Activated CD4-positive, alpha-beta memory T cell treated with anti-CD3 and anti-CD28 coated beads for 36 hours (primary cell): Measurements from ENCODE around the gene ADGRG6. TPM values are rescaled to one million over a fixed set of nuclear protein-coding genes. Genes with fewer than 3 reads are reported as not detected.
"Not testable (repeated sequence)": the region's sequence is repeated elsewhere in the genome, so short reads cannot be mapped to it uniquely, and the experiment has no call there.

ENCODE experiments used
- CTCF ChIA-PET: fragments of 350-600 bp; sonication (Branson Sonifier 250); formaldehyde crosslinking; loops from one replicate; lab custom pipeline; 2021; ENCODE audit warnings: antibody characterized with exemption, inconsistent platforms; lab: Charles Lee
- POLR2A ChIA-PET: fragments of 350-600 bp; sonication (Branson Sonifier 250); formaldehyde crosslinking; loops from one replicate; lab custom pipeline; 2021; ENCODE audit warnings: antibody characterized with exemption; lab: Charles Lee
- DNase-seq: peaks from one replicate; pipeline ENCODE4 v3.0.0-alpha.2; 2020
- H3K27ac Mint-ChIP-seq: one replicate; pipeline ENCODE4 v1.8.0; 2021; ENCODE audit warnings: mixed read lengths
- H3K27me3 Mint-ChIP-seq: one replicate; pipeline ENCODE4 v1.8.0; 2021; ENCODE audit warnings: mixed read lengths
- H3K36me3 Mint-ChIP-seq: one replicate; pipeline ENCODE4 v1.8.0; 2021; ENCODE audit warnings: mixed read lengths
- H3K4me1 Mint-ChIP-seq: one replicate; pipeline ENCODE4 v1.8.0; 2021; ENCODE audit warnings: low read depth, mixed read lengths
- H3K4me3 Mint-ChIP-seq: one replicate; pipeline ENCODE4 v1.8.0; 2021; ENCODE audit warnings: mild to moderate bottlenecking, mixed read lengths
- H3K9me3 Mint-ChIP-seq: one replicate; pipeline ENCODE4 v1.8.0; 2021; ENCODE audit warnings: mixed read lengths
- intact Hi-C: fragments of 100-400 bp; cut with micrococcal nuclease; formaldehyde crosslinking; loops from one replicate; pipeline ENCODE4 v1.15.1; 2023
- total RNA-seq, 2 experiments: library from RNA; stranded (reverse); gene quantifications; one replicate each; pipeline ENCODE4 v1.2.3, GENCODE V29; 2021

The ADGRG6 gene
- total RNA-seq, 2 experiments from 2014 or later = 0.12 to 0.55 TPM

DNA sequence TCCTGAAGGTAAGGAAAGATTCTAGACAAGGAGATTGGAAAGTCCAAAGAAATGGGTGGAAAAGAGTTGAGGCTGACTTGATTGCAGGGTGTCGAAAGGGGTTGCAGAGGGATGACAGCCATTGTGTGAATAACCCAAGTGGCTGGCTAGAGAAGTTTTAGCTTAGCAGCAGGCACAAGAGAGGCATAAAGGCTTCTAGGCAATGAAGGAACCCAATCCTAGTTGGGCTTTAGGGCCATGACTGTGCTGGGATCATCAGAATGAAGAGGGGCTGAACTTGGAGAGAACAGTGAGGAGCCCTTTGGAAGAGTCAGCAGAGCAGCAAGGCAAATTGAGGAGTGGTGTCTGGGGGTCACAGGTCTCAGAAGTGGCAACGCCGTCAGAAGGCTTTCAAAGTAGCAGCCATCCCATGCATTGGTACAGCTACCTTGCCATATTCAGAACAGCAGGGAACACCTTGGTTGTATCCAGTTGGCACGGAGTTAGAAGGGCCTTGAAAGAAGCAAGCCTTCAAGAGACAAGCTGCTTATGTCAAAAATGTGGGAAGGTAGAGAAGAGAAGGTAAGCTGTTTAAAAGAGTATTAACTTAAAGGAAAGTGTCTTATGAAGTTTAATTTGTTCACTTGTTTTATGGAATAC lies 146.4 kb downstream of the ADGRG6 start:
- POLR2A ChIA-PET = no interaction called here
- intact Hi-C loops = no loop called here
- Mint-ChIP-seq H3K4me3 (no peak overlapping the region), H3K27me3 (peaks cover 3% of the 10 kb centered on the region), H3K36me3 (no peaks in the 10 kb centered on the region), H3K4me1 (peaks cover 3% of the 10 kb centered on the region), H3K27ac (no peak overlapping the region), H3K9me3 (no peaks in the 10 kb centered on the region)
- CTCF ChIA-PET = no interaction called here
- no peak for DNase-seq

- H3K4me1 Mint-ChIP-seq, H3K4me3 Mint-ChIP-seq, DNase-seq, CTCF ChIA-PET, H3K27me3 Mint-ChIP-seq, H3K36me3 Mint-ChIP-seq, intact Hi-C loops, H3K9me3 Mint-ChIP-seq, POLR2A ChIA-PET, H3K27ac Mint-ChIP-seq: not testable (repeated sequence)
These were observed 149.0 kb downstream of the ADGRG6 start for GRCh38 chr6:142450856-142451255.

GRCh38 chr6:142452993-142453392 lies 151.2 kb downstream of the ADGRG6 start:
- ChIA-PET POLR2A (no interaction called here), CTCF (no interaction called here)
- Mint-ChIP-seq H3K9me3 (no peaks in the 10 kb centered on the region), H3K27me3 (peaks cover 1% of the 10 kb centered on the region), H3K4me3 (no peak overlapping the region), H3K4me1 (no peaks in the 10 kb centered on the region), H3K36me3 (no peaks in the 10 kb centered on the region), H3K27ac (no peak overlapping the region)
- no peak for DNase-seq
- intact Hi-C loops = no loop called here

DNA sequence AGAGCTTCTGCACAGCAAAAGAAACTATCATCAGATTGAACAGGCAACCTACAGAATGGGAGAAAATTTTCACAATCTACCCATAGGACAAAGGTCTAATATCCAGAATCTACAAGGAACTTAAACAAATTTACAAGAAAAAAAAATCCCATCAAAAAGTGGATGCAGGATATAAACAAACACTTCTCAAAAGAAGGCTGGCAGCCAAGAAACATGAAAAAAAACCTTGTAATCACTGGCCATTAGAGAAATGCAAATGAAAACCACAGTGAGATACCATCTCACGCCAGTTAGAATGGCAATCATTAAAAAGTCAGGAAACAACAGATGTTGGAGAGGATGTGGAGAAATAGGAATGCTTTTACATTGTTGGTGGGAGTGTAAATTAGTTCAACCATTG lies 152.4 kb downstream of the ADGRG6 start:
- POLR2A ChIA-PET, H3K4me3 Mint-ChIP-seq, H3K9me3 Mint-ChIP-seq, intact Hi-C loops, H3K4me1 Mint-ChIP-seq, DNase-seq, H3K27me3 Mint-ChIP-seq, H3K36me3 Mint-ChIP-seq, H3K27ac Mint-ChIP-seq: not testable (repeated sequence)
- CTCF ChIA-PET = interaction anchor here (0.6 kb wide), 1 partner anchor 26 kb away, joined by 3 read pairs; no protein-coding TSS in a partner anchor

- POLR2A ChIA-PET = not testable (repeated sequence)
These were observed 153.0 kb downstream of the ADGRG6 start for GRCh38 chr6:142454848-142455247.

GRCh38 chr6:142455957-142456589 lies 154.3 kb downstream of the ADGRG6 start:
- Mint-ChIP-seq H3K9me3 (no peaks in the 10 kb centered on the region), H3K4me3 (no peak overlapping the region), H3K4me1 (no peaks in the 10 kb centered on the region), H3K27ac (no peak overlapping the region), H3K36me3 (no peaks in the 10 kb centered on the region), H3K27me3 (peaks cover 1% of the 10 kb centered on the region)
- intact Hi-C loops = no loop called here
- ChIA-PET POLR2A (no interaction called here), CTCF (no interaction called here)
- DNase-seq = no peak

More at GRCh38 chr6:142454848-142455247, 153.0 kb downstream of the ADGRG6 start:
- H3K27me3 Mint-ChIP-seq, H3K36me3 Mint-ChIP-seq, H3K27ac Mint-ChIP-seq, DNase-seq, CTCF ChIA-PET, intact Hi-C loops, H3K4me1 Mint-ChIP-seq, H3K9me3 Mint-ChIP-seq, H3K4me3 Mint-ChIP-seq: not testable (repeated sequence)

- H3K27ac Mint-ChIP-seq = no peak overlapping the region
- peaks cover 6% of the 10 kb centered on the region for H3K36me3 Mint-ChIP-seq
- peaks cover 13% of the 10 kb centered on the region for H3K9me3 Mint-ChIP-seq
- ChIA-PET POLR2A (no interaction called here), CTCF (no interaction called here)
- no peak overlapping the region for H3K4me3 Mint-ChIP-seq
- no peaks in the 10 kb centered on the region for H3K4me1 Mint-ChIP-seq
- DNase-seq = no peak
- intact Hi-C loops = no loop called here
- H3K27me3 Mint-ChIP-seq = no peaks in the 10 kb centered on the region
These were observed 156.0 kb downstream of the ADGRG6 start for GRCh38 chr6:142457638-142458406.

DNA sequence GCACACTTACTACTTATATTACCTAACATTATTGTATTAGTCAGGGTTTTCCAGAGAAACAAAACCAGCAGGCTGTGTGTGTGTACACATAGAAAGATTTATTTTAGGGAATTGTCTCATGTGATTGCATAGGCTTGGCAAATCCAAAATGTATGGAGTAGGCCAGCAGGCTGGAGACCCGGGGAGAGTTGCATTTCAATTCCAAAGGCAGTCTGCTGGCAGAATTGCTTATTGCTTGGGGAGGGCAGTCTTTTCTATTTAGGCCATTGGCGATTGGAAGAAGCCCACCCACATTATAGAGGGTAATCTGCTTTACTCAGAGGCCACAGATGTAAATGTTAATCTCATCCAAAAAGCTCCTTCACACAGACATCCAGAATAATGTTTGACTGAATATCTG lies 157.0 kb downstream of the ADGRG6 start:
- no peak for DNase-seq

DNA sequence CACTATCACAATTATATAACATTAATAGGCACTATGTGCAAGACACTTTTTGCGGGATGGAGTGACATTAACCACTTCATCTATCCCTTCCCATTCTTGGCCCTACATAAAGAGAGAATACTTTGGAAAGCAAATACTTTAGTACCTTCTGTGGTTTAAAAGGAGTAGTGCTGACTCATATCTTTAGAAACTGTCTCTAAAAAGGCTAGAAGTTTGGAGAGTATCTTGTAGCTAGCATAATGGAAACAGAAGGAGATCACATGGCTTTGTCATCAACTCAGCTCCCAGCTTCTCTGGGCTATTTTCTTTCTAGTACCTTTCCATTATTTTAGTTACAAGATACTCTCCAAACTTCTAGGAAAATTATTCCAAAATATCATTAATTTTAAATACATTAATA lies 157.5 kb downstream of the ADGRG6 start:
- Mint-ChIP-seq H3K27ac (no peak overlapping the region), H3K4me3 (no peak overlapping the region), H3K9me3 (peaks cover 16% of the 10 kb centered on the region), H3K4me1 (no peaks in the 10 kb centered on the region), H3K27me3 (no peaks in the 10 kb centered on the region), H3K36me3 (peaks cover 9% of the 10 kb centered on the region)
- POLR2A ChIA-PET = no interaction called here
- CTCF ChIA-PET = no interaction called here
- DNase-seq = no peak
- intact Hi-C loops = no loop called here

More for the DNA sequence above, 157.0 kb downstream of the ADGRG6 start:
- peaks cover 16% of the 10 kb centered on the region for H3K9me3 Mint-ChIP-seq
- no peaks in the 10 kb centered on the region for H3K27me3 Mint-ChIP-seq
- peaks cover 9% of the 10 kb centered on the region for H3K36me3 Mint-ChIP-seq
- H3K4me1 Mint-ChIP-seq = no peaks in the 10 kb centered on the region
- H3K4me3 Mint-ChIP-seq = no peak overlapping the region
- POLR2A ChIA-PET = no interaction called here
- no peak overlapping the region for H3K27ac Mint-ChIP-seq
- CTCF ChIA-PET = no interaction called here
- intact Hi-C loops = no loop called here

- Mint-ChIP-seq H3K9me3 (peaks cover 16% of the 10 kb centered on the region), H3K27me3 (no peaks in the 10 kb centered on the region), H3K4me1 (no peaks in the 10 kb centered on the region), H3K4me3 (no peak overlapping the region), H3K27ac (no peak overlapping the region), H3K36me3 (peaks cover 9% of the 10 kb centered on the region)
- intact Hi-C loops = no loop called here
- CTCF ChIA-PET = interaction anchor here (1.0 kb wide), 1 partner anchor 13 kb away, joined by 3 read pairs; no protein-coding TSS in a partner anchor
- no peak for DNase-seq
- POLR2A ChIA-PET = no interaction called here
These were observed 160.5 kb downstream of the ADGRG6 start for GRCh38 chr6:142462260-142462659.

GRCh38 chr6:142463988-142464387 lies 162.2 kb downstream of the ADGRG6 start:
- Mint-ChIP-seq H3K27ac (no peak overlapping the region), H3K9me3 (peaks cover 23% of the 10 kb centered on the region), H3K36me3 (peaks cover 9% of the 10 kb centered on the region), H3K4me3 (no peak overlapping the region), H3K4me1 (no peaks in the 10 kb centered on the region), H3K27me3 (no peaks in the 10 kb centered on the region)
- ChIA-PET POLR2A (no interaction called here), CTCF (no interaction called here)
- intact Hi-C loops = no loop called here
- no peak for DNase-seq

GRCh38 chr6:142469220-142469619 lies 167.4 kb downstream of the ADGRG6 start:
- Mint-ChIP-seq H3K9me3 (peaks cover 9% of the 10 kb centered on the region), H3K4me1 (no peaks in the 10 kb centered on the region), H3K36me3 (no peaks in the 10 kb centered on the region), H3K27ac (no peak overlapping the region), H3K4me3 (no peak overlapping the region), H3K27me3 (peaks cover 2% of the 10 kb centered on the region)
- CTCF ChIA-PET = no interaction called here
- POLR2A ChIA-PET = no interaction called here
- no peak for DNase-seq
- intact Hi-C loops = no loop called here
